NK-92 treated with Interleukin-12 subunit alpha and Interleukin-12 subunit beta, amount 100 ng/mL, for 24 hours (cell line): ENCODE measurements around the gene PCDHGC3.
A peak's percentile ranks its signal among the peaks of the same experiment; 100 is the strongest.

Source experiments
- DNase-seq: peaks from one replicate; lab custom pipeline; 2025; lab: John Stamatoyannopoulos, UW

The PCDHGC3 gene

GRCh38 chr5:141508798-141509611, 33.2 kb downstream of the PCDHGC3 start:
- no peak for DNase-seq

- no peak for DNase-seq
Observed at GRCh38 chr5:141510160-141510559, 34.4 kb downstream of the PCDHGC3 start.

- DNase-seq = no peak
Observed at GRCh38 chr5:141510850-141511601, 35.3 kb downstream of the PCDHGC3 start.

GRCh38 chr5:141511771-141512325, 36.1 kb downstream of the PCDHGC3 start:
- DNase-seq = no peak

- peak; percentile 39 for DNase-seq
Observed at GRCh38 chr5:141512390-141512910, 36.7 kb downstream of the PCDHGC3 start.

- no peak for DNase-seq
Observed at GRCh38 chr5:141512911-141513626, 37.3 kb downstream of the PCDHGC3 start.

- no peak for DNase-seq
Observed at GRCh38 chr5:141513627-141514329, 38.0 kb downstream of the PCDHGC3 start.

- no peak for DNase-seq
Observed at GRCh38 chr5:141514330-141515133, 38.8 kb downstream of the PCDHGC3 start.

GRCh38 chr5:141515141-141515540, 39.4 kb downstream of the PCDHGC3 start:
- DNase-seq = no peak

- DNase-seq = no peak
Observed at GRCh38 chr5:141515946-141516671, 40.3 kb downstream of the PCDHGC3 start.

GRCh38 chr5:141516672-141517025, 40.9 kb downstream of the PCDHGC3 start:
- no peak for DNase-seq

- DNase-seq = no peak
Observed at GRCh38 chr5:141517312-141517711, 41.5 kb downstream of the PCDHGC3 start.

GRCh38 chr5:141517880-141518617, 42.3 kb downstream of the PCDHGC3 start:
- no peak for DNase-seq

- no peak for DNase-seq
Observed at GRCh38 chr5:141518618-141519015, 42.9 kb downstream of the PCDHGC3 start.

- DNase-seq = no peak
Observed at GRCh38 chr5:141519605-141520565, 44.1 kb downstream of the PCDHGC3 start.

- DNase-seq = no peak
Observed at GRCh38 chr5:141521244-141521781, 45.5 kb downstream of the PCDHGC3 start.

GRCh38 chr5:141522301-141522700, 46.5 kb downstream of the PCDHGC3 start:
- DNase-seq = no peak

- no peak for DNase-seq
Observed at GRCh38 chr5:141523991-141524390, 48.2 kb downstream of the PCDHGC3 start.
